HCT116 (cell line): Measurements from ENCODE around the gene MRPL49.

Source experiments
- ELF1 ChIP-seq: IDR thresholded peaks from 2 replicates; pipeline ENCODE4 v1.6.1; 2012; ENCODE audit warnings: low read depth, borderline replicate concordance
- REST ChIP-seq: IDR thresholded peaks from 2 replicates; pipeline ENCODE4 v1.6.1; 2012; ENCODE audit warnings: low read depth
- SIN3A ChIP-seq: IDR thresholded peaks from 2 replicates; pipeline ENCODE4 v1.6.1; 2012; ENCODE audit warnings: low read depth
- SP1 ChIP-seq: IDR thresholded peaks from 2 replicates; pipeline ENCODE4 v1.6.1; 2012; ENCODE audit warnings: low read depth

- no peak for TF ChIP-seq REST
- TF ChIP-seq ELF1: no peak
- TF ChIP-seq SIN3A: no peak
- no peak for TF ChIP-seq SP1
Observed at GRCh38 chr11:65117206-65118096, 4.7 kb upstream of the MRPL49 start, which contains the start of gene ZNHIT2.
